ENCODE results near the gene COLGALT1.
"Not testable (repeated sequence)": the region's sequence is repeated elsewhere in the genome, so short reads cannot be mapped to it uniquely, and the experiment has no call there.

Gene COLGALT1

GRCh38 chr19:17598063-17598462 is 42.6 kb downstream of the COLGALT1 start:
- not testable (repeated sequence) for DNase-seq

- no peak for DNase-seq
These were observed 43.5 kb downstream of the COLGALT1 start for GRCh38 chr19:17598953-17599352.

GRCh38 chr19:17599780-17600179 is 44.3 kb downstream of the COLGALT1 start:
- no peak for DNase-seq

GRCh38 chr19:17601683-17602082 is 46.2 kb downstream of the COLGALT1 start:
- no peak for DNase-seq

GRCh38 chr19:17602217-17602616 is 46.8 kb downstream of the COLGALT1 start:
- no peak for DNase-seq

GRCh38 chr19:17602872-17603510 is 47.5 kb downstream of the COLGALT1 start:
- DNase-seq = no peak

GRCh38 chr19:17604372-17605025 is 49.0 kb downstream of the COLGALT1 start:
- no peak for DNase-seq

GRCh38 chr19:17605117-17605516 is 49.7 kb downstream of the COLGALT1 start:
- DNase-seq = no peak

- peak in 54 of 58 donors; percentile 3 to 81 (median 52) for DNase-seq
These were observed 50.5 kb downstream of the COLGALT1 start for GRCh38 chr19:17605761-17606589.

- DNase-seq = no peak
These were observed 51.2 kb downstream of the COLGALT1 start for GRCh38 chr19:17606590-17607185.

- DNase-seq = no peak
These were observed 52.5 kb downstream of the COLGALT1 start for GRCh38 chr19:17607936-17608335.

GRCh38 chr19:17610384-17610783 is 54.9 kb downstream of the COLGALT1 start:
- DNase-seq = peak in 1 of 58 donors; percentile 26

GRCh38 chr19:17611462-17612244 is 56.2 kb downstream of the COLGALT1 start:
- DNase-seq = no peak

- DNase-seq = no peak
These were observed 59.0 kb downstream of the COLGALT1 start for GRCh38 chr19:17614476-17614875.

GRCh38 chr19:17615889-17616685 is 60.6 kb downstream of the COLGALT1 start:
- DNase-seq = no peak

GRCh38 chr19:17616686-17616960 is 61.2 kb downstream of the COLGALT1 start:
- no peak for DNase-seq

GRCh38 chr19:17616961-17617806 is 61.7 kb downstream of the COLGALT1 start:
- peak in 2 of 58 donors; percentile 5 to 54 for DNase-seq

GRCh38 chr19:17617807-17618192 is 62.4 kb downstream of the COLGALT1 start:
- DNase-seq = no peak

GRCh38 chr19:17618281-17618903 is 62.9 kb downstream of the COLGALT1 start:
- no peak for DNase-seq
